Osteocyte (in vitro differentiated cells): Measurements from ENCODE around the gene KLHDC4. TPM values are rescaled to one million over a fixed set of nuclear protein-coding genes. Genes with fewer than 3 reads are reported as not detected.

Experiments
- DNase-seq: peaks from one replicate; pipeline ENCODE4 v3.0.0; 2021; ENCODE audit warnings: mixed read lengths; ENCODE audit not compliant: unreplicated experiment; ENCODE audit errors: extremely low spot score
- H3K27ac Mint-ChIP-seq: one replicate; pipeline ENCODE4 v1.8.0; 2021; ENCODE audit warnings: mild to moderate bottlenecking, mixed read lengths; ENCODE audit not compliant: unreplicated experiment
- H3K27me3 Mint-ChIP-seq: one replicate; pipeline ENCODE4 v1.8.0; 2021; ENCODE audit warnings: mixed read lengths; ENCODE audit not compliant: unreplicated experiment
- H3K36me3 Mint-ChIP-seq: one replicate; pipeline ENCODE4 v1.8.0; 2021; ENCODE audit warnings: mixed read lengths; ENCODE audit not compliant: unreplicated experiment
- H3K4me1 Mint-ChIP-seq: one replicate; pipeline ENCODE4 v1.8.0; 2021; ENCODE audit warnings: mixed read lengths; ENCODE audit not compliant: unreplicated experiment
- H3K4me3 Mint-ChIP-seq: one replicate; pipeline ENCODE4 v1.8.0; 2021; ENCODE audit warnings: mild to moderate bottlenecking, moderate library complexity, mixed read lengths; ENCODE audit not compliant: unreplicated experiment
- H3K9me3 Mint-ChIP-seq: one replicate; pipeline ENCODE4 v1.8.0; 2021; ENCODE audit warnings: mixed read lengths; ENCODE audit not compliant: unreplicated experiment
- CTCF ChIP-seq: fragments of 200-600 bp; sonication (generic); IDR thresholded peaks from 2 replicates; pipeline ENCODE4 v1.5.0; 2021; ENCODE audit warnings: antibody characterized with exemption, mild to moderate bottlenecking, moderate library complexity
- total RNA-seq: library from RNA; stranded (reverse); gene quantifications from 2 replicates; pipeline ENCODE4 v1.2.1, GENCODE V29; 2021

Gene KLHDC4
- total RNA-seq, 1 donor from 2014 or later = 31.0 TPM

DNA sequence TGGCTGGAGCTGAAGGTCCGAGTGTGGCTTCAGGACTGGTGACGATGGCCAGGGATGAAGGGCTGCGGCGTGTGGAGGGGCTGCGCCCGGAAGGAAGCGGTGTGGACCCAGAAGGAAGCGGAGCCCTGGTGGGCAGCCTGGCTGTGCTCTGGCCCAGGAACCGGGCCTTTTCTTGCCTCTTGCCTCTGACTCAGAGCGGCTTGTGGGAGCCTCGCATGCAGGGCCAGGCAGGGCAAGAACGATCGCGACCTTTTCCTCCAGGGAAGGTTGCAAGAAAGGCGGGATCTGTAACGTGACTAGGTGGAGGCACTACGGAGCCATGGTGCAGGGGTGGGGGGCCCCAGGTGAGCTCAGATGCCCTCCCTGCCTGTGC lies 85.5 kb downstream of the KLHDC4 start:
- no peak overlapping the region for H3K27ac Mint-ChIP-seq
- H3K4me3 Mint-ChIP-seq = no peak overlapping the region
- H3K4me1 Mint-ChIP-seq = peaks cover 11% of the 10 kb centered on the region
- H3K9me3 Mint-ChIP-seq = no peaks in the 10 kb centered on the region
- DNase-seq = no peak
- no peak for TF ChIP-seq CTCF
- H3K36me3 Mint-ChIP-seq = no peaks in the 10 kb centered on the region
- H3K27me3 Mint-ChIP-seq = peaks cover 10% of the 10 kb centered on the region

GRCh38 chr16:87679593-87680271 lies 86.1 kb downstream of the KLHDC4 start:
- Mint-ChIP-seq H3K36me3 (no peaks in the 10 kb centered on the region), H3K4me3 (no peak overlapping the region), H3K27me3 (peaks cover 12% of the 10 kb centered on the region), H3K4me1 (peaks cover 13% of the 10 kb centered on the region), H3K9me3 (no peaks in the 10 kb centered on the region), H3K27ac (no peak overlapping the region)
- TF ChIP-seq CTCF = no peak
- no peak for DNase-seq

DNA sequence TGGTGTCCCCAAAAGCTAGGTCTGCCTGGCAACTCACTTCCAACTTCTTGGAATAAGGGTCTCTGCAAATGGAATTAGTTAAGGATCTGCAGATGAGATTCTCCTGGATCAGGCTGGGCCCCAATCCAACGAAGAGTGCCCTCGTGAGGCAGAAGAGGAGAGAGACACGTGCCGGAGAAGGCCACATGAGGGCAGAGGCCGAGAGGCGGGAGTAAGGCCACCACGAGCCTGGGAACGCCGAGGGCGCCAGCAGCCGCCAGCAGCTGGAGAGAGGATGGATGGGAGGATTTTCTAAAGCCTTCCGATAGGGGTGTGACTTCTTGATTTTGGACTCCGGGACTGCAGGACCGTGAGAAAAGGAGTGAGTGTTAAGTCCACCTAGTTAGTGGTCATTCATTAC lies 87.2 kb downstream of the KLHDC4 start:
- H3K27me3 Mint-ChIP-seq = peaks cover 12% of the 10 kb centered on the region
- H3K9me3 Mint-ChIP-seq = no peaks in the 10 kb centered on the region
- H3K4me3 Mint-ChIP-seq = no peak overlapping the region
- no peak for TF ChIP-seq CTCF
- no peak overlapping the region for H3K27ac Mint-ChIP-seq
- peaks cover 16% of the 10 kb centered on the region for H3K4me1 Mint-ChIP-seq
- no peaks in the 10 kb centered on the region for H3K36me3 Mint-ChIP-seq
- no peak for DNase-seq

- Mint-ChIP-seq H3K27ac (no peak overlapping the region), H3K36me3 (no peaks in the 10 kb centered on the region), H3K4me1 (peaks cover 16% of the 10 kb centered on the region), H3K27me3 (peaks cover 12% of the 10 kb centered on the region), H3K4me3 (no peak overlapping the region), H3K9me3 (no peaks in the 10 kb centered on the region)
- no peak for DNase-seq
- TF ChIP-seq CTCF = no peak
Observed at GRCh38 chr16:87677830-87678229, 88.0 kb downstream of the KLHDC4 start.

GRCh38 chr16:87675111-87675719 lies 90.6 kb downstream of the KLHDC4 start:
- no peak for DNase-seq
- H3K4me1 Mint-ChIP-seq = peaks cover 5% of the 10 kb centered on the region
- H3K27ac Mint-ChIP-seq = no peak overlapping the region
- no peaks in the 10 kb centered on the region for H3K36me3 Mint-ChIP-seq
- no peak overlapping the region for H3K4me3 Mint-ChIP-seq
- no peaks in the 10 kb centered on the region for H3K9me3 Mint-ChIP-seq
- H3K27me3 Mint-ChIP-seq = peaks cover 12% of the 10 kb centered on the region
- no peak for TF ChIP-seq CTCF
